NCI-H2227 (cell line): ENCODE results near the gene NGFR.

Experiments
- DNase-seq: peaks from one replicate; lab custom pipeline; 2025; ENCODE audit not compliant: unreplicated experiment; lab: John Stamatoyannopoulos, UW

The NGFR gene

DNA sequence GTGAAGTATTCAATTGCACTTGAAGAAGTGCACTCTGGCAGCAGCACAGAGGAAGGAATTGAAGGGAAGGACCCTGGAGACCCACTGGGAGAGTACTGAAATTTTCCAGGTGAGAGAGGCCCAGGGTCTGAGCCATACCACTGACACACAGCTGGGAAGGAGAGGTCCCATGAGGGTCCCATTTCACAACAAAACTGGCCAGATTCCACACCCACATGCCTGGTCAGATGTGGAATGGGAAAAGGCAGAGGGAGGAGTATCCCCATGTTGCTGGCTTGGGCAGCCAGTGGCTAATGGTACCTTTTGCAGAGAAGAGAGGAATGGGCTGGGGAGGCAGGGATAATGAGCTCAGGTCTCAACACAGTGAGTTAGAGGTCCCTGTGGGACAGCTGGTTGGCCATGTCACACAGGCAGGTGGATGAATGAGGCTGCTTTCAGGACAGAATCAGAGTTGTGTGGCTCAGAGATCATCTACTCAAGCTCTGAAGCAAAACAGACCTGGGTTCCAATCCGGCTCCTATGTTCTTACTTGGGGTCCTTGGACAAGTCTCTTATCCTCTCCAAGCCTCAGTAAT lies 26.2 kb upstream of the NGFR start:
- no peak for DNase-seq

DNA sequence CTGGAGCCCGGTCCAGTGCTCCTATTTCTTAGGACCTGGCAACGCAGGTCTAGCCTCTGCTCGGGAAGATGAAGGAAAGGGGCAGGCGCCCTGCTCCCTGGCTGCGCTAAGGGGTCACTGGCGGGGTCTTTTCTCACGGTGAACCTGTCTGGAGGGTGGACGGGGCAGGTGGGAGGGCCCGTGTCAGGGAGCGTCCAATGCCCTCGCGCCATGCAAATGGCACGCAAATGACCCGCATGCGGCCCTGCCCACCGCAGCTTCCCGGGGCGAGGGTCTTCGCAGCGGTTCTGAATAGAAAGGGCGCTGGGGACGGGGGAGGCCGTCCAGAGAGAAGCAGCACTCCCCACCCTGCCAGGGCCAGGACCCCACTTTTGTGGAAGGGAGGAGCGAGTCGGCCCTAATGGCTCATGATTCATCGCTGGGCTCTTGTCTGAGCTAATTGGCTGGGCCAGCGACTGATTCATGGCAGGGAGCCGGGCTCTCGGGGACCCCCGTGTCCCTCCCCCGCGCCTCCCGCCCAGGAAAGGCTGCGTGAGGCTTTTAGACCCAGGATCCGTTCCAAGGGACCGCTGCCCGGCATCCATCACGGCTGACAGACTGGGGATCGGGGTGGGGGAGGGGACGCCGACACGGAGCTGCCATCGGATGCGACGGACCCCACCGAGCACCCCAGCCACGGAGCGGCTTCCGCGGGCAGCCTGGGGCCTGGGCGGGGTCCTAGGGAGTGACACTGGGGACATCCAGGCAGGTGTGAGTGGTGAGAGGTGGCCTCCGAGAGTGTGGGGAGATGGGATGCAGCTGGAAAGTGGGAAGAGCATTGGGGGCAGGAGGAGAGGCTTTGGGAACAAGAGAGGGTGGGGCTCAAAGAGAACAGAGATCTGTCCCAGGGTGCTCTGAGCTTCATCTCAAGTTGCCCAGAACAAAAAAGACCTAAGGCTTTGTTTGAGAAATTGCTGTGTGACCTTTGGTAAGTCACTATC lies 25.0 kb upstream of the NGFR start:
- DNase-seq: peak; percentile 63

GRCh38 chr17:49471089-49471683 lies 23.9 kb upstream of the NGFR start:
- peak; percentile 24 for DNase-seq

DNA sequence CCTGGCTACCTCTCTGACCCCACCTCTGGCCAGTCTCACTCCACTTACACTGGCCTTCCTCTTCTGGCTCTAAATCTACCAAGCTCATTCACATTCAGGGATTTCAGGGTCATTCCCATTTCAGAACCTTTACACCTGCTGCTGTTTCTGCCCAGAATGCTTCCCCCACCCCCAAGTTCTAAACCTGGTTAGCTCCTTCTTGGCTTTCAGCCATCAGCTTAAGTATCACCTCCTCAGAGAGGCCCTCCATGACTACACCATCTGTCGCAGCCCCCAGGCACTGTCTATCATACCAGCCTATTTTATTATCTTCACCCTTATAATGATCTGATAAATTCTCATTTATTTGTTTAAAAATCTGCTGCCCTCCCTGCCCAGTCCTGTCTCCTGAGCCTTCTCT lies 23.3 kb upstream of the NGFR start:
- DNase-seq: no peak

- no peak for DNase-seq
Measured at GRCh38 chr17:49472527-49472926, 22.6 kb upstream of the NGFR start.

GRCh38 chr17:49473900-49474751 lies 21.0 kb upstream of the NGFR start:
- DNase-seq: no peak

DNA sequence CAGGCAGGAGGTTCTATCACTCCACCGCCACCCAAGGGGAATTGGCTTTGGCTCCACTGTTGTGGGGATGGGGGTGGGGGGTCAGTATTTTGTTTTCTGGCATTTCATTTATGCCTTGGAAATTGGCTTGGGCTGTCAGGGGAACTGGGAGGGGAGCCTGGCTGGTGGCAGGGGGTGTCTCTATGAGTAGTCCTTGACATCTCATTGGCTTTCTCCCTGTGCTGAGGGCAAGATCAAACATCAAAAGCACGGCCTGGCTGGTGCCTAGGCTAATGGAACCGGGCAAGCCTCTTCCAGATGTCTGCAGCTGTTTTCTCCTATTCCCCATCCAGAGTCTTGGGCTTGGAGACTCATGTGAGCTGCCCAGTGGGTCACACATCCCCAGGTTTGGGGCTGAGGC lies 17.4 kb upstream of the NGFR start:
- no peak for DNase-seq

DNA sequence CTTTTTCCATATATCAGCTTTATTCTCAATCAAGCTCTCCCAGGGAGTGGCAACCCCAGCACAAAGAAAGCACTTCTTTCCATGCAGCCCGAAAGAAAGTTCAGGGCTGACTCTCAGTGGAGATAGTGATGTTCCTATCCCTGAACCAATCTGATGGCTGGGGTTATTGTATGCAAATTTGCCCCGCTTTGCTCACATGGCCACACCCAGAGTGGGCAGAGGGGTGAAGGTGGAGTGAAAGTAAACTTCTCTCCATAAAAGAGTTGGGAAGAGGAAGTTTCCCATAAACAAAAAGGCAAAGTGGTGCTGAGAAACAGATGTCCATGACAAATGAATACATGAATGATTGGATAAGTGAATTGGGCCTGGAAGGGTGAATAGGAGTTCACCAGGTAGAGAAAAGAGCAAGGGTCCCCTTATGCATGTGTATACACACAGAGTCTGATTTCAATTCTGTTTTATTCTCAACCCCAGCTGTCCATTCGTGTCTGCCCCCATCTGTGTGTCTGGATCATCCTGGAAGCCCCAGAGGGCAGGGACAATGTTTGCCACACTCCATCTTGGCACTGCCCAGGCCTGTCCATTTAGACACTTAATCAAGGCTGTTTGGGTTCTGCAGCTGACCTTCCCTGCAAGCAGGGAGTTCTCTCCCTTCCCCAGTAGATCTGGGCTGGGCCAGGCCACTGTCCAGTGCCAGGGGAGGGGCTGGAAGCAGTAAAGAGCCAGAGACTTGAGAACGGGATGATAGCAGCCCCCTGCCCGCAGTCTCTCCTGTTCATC lies 14.1 kb upstream of the NGFR start:
- no peak for DNase-seq

GRCh38 chr17:49482144-49482817 lies 12.8 kb upstream of the NGFR start:
- DNase-seq: no peak

DNA sequence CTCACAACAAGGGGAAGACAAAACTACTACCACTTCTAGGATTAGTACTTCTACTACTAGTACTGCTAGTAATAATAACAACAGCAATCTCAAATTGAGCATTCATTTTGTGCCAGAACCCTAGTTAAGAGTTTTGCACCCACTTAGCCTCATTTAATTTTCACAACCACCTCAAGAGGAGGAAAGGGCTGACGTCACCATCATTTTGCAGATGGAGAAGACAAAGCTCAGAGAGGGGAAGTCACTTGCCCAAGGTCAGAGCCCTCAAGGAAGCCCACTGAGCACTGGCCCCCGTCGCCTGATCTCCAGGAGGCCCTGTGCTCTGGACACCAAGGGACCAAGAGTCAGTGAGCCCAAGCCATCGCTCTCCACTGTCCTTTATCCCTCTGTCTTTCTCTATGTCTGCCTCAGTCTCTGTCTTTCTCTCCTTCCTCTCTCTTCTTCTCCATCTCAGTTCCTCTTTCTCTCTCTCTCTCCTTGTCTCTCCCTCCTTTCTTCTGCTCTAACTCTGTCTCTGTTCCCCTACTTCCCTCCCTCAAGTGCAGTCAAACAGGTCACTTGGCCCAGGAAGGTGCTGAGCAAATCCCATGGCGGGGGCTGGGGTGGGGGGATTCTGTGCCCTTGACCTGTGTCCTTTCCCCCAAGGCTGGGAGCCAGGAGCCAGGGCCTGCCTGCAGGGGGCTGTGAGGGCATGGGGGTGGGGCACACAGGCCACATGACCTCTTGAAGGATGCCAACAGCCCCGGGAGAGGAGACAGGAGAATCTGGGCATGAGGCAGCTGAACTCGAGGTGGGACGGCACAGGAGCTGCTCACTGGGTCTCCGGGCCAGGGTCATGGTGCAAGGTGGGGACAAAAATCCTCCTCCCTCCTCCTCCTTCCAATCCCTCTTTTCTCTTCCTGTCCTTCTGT lies 11.2 kb upstream of the NGFR start:
- no peak for DNase-seq

DNA sequence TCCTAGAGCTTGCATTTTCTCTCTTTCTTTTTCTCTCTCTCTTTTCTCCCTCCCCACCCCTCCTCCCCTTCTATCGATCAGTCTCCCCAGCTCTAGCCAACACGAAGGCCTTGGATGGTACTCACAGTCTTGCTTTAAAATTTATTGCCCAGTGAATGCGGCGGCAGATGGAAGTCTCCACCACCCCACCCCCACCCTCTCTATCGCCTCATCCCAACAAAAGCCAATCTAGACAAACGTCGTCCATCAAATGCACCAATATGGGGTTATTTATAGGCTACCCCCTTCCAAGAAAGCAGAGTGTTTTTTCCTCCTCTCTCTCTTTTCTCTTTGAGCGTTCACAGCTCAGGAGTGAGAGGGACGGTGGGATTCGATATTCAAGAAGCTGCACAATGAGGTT lies 10.5 kb upstream of the NGFR start:
- DNase-seq: no peak

GRCh38 chr17:49486012-49486641 lies 9.0 kb upstream of the NGFR start:
- no peak for DNase-seq

- DNase-seq: no peak
Measured at GRCh38 chr17:49487183-49487582, 7.9 kb upstream of the NGFR start.

DNA sequence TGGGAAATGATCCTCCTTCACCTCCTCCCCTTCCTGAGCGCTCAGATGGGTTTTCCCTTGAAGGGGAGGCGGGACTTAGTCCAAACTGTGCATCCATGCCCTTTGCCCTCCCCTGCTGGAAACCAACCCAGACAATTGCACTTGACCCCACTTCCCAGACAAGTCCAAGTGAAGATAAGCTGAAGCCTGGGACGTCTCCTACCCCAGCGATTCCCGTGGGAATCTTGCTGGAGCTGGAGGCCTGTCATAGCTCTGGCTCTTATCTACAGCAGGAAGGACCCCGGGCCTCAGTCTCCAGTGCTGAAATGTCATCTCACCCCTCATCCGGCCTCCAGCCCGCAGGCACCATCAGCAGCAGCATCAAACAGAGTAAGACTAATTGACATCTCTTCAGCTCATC lies 6.5 kb upstream of the NGFR start:
- DNase-seq: no peak

- DNase-seq: no peak
Measured at GRCh38 chr17:49489348-49489747, 5.7 kb upstream of the NGFR start.

DNA sequence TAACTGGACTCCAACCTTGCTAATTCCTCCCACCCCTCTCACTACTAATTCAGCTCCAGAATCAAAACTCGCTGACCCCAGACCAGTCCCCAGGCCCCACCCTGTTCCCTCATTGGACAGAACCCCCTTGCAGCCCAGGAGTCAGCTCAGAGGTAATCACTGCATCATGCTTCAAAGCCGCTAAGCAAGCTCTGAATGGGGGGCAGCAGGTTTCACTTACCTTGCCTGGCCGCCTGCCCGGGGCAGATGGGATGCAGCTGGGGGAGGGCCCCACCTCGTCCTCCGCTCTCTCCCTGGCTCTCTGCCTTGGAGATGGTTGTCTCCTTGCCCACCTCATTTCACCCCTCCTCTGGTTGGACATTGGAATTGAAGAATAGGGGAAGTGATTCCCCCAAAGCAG lies 4.8 kb upstream of the NGFR start:
- no peak for DNase-seq

DNA sequence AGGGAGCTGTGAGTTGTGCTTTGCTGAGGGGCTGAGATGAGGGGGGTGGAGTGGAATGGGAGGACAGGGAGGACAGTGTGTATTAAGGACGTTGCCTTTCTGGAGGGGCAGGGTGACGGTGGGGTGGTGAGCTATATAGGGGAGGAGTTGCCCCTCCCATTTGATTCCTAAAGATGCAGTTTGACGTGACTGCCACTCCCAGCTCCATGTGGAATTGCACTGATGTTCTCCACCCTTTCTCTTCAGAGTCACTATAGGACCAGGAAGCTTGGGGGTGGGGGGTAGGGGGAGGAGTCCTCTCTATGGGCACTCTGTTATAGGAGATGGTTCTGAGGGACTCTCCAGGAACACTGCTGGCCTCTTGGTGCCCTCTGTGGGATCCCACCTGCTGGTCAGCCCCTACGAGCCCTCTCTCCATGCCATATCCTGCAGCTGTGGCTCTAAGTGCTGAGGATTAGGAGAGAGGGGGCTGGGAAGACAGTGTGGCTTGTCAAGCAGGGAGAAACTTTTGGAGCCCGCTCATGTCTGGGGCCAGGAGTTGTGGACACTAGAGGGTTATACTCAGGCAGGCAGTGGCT lies 3.8 kb upstream of the NGFR start:
- DNase-seq: no peak

DNA sequence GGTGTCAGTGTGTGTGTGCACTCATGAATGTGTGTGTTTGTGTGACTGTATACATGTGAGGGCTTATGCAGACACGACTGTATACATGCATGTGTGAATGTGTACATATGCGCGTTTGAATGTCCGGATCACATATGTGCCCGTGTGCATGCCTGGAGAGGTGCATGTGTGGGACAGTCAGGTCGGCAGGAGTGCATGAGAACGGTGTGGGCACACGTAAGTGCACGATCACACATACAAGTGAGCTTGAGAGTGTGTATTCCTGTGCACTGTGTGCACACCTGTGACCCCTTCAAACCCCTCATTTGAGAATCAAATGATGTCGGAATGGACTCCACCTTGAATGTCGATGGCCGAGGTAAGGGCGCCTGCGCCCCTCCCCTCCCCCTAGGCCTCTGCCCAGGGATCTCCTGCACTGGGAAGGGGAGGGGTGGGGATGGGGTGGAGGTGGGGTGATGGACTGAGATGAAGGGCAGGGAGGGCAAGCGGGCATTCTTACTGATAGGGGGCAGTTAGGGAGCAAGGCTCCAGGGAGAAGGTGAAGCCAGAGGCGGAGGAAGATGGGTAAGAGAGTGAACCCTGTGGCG lies 601 bp upstream of the NGFR start:
- no peak for DNase-seq
